ENCODE results near the gene CACNA1C.
"Not testable (repeated sequence)": the region's sequence is repeated elsewhere in the genome, so short reads cannot be mapped to it uniquely, and the experiment has no call there.

The CACNA1C gene

GRCh38 chr12:2733493-2734355 is 680.9 kb downstream of the CACNA1C start:
- DNase-seq, result no peak

- no peak for DNase-seq
Observed at GRCh38 chr12:2735432-2735831, 682.6 kb downstream of the CACNA1C start.

DNA sequence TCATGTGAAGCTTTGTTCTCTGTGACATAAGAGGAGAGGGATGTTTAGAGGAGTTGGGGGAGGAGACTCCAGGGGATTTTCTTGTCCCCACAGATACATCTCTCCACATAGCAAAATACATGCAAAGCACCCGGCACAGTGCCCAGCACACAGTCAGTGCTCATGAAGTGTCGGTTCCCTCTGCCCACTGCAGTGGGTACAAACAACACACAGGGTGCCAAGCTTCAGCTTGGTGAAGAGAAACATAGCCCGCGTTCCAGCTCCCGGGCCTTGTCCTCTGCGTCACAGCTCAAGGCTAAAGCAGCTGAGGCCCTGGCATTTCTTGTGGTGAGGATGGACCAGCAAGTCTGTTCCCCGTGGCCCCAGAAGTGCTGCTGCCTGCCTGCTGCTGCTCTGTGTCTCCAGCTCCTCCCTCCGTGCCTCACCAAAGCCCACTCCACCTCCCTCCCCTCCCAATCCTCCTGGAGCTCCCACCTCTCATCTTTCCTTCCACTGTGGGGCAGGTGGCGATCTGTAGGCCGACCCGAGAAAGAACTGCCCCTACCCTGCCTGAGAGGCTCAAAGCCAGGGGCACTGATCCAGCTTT is 685.0 kb downstream of the CACNA1C start:
- DNase-seq, result no peak

GRCh38 chr12:2739069-2739468 is 686.3 kb downstream of the CACNA1C start:
- DNase-seq, result no peak

GRCh38 chr12:2739832-2740641 is 687.2 kb downstream of the CACNA1C start:
- no peak for DNase-seq

DNA sequence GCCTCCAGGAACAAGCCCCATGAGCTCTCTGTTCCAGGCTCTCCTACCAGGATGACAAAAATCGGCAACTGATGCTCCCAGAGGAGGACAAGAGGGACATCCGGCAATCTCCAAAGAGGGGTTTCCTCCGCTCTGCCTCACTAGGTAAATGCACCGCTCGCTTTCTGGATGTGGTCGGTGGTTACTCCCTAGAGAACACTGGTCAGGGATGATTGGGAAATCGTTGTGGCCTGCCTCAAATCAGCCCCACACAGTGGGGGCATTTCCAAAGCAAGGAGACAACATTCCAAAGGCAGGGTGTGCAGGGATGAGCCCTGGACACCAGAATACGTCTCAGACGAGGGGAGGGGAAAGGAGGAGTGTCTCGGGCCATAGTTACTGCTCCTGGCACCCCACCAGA is 689.2 kb downstream of the CACNA1C start:
- not testable (repeated sequence) for DNase-seq

DNA sequence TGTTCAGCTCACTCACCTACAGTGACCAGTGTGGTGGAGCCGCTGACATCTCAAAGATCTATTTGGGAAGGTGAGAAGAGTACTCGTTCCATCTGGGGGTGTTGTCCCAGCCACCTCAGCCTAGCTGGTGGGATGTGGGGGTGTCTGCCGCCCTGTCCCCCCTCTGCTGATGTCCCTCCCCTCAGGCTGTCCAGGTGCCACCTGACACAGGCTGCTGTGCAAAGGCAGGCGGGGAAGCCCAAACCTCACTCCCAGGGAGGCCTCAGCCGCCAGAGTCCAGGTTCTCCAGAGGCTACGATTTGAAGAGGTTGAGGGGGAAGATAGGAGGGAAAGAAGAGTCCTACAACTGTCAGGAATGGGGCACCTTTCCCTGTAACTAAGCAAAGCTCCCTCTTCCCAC is 690.7 kb downstream of the CACNA1C start:
- no peak for DNase-seq

GRCh38 chr12:2745655-2746054 is 692.9 kb downstream of the CACNA1C start:
- no peak for DNase-seq

Measured in central memory CD4-positive, alpha-beta T cell (primary cell).